Esophagus (tissue), 2 donors: ENCODE results near the gene FAM83C. TPM values are rescaled to one million over a fixed set of nuclear protein-coding genes. Genes with fewer than 3 reads are reported as not detected.

Experiments
- H3K27ac ChIP-seq, 2 donors: one replicate each; pipeline ENCODE4 v1.5.1; 2013; ENCODE audit warnings: low read depth in 2 of 2, mild to moderate bottlenecking in 2 of 2, inconsistent platforms in 1 of 2, low read length in 1 of 2, moderate library complexity in 1 of 2
- H3K27me3 ChIP-seq, 2 donors: one replicate each; pipeline ENCODE4 v1.6.1; 2013; ENCODE audit warnings: low read length in 2 of 2, control low read depth in 1 of 2, mild to moderate bottlenecking in 1 of 2; ENCODE audit not compliant: insufficient read depth in 2 of 2, control insufficient read depth in 1 of 2
- H3K36me3 ChIP-seq, 2 donors: one replicate each; pipeline ENCODE4 v1.6.1; 2013; ENCODE audit warnings: low read length in 1 of 2; ENCODE audit not compliant: control insufficient read depth in 2 of 2, insufficient read depth in 2 of 2
- H3K4me1 ChIP-seq, 2 donors: one replicate each; pipeline ENCODE4 v1.6.1; 2013; ENCODE audit warnings: low read length in 1 of 2; ENCODE audit not compliant: control insufficient read depth in 2 of 2, insufficient read depth in 2 of 2
- H3K4me3 ChIP-seq, 2 donors: one replicate each; pipeline ENCODE4 v1.5.1; 2013; ENCODE audit warnings: low read length in 2 of 2, mild to moderate bottlenecking in 2 of 2, low read depth in 1 of 2, moderate library complexity in 1 of 2
- H3K9me3 ChIP-seq, 2 donors: one replicate each; pipeline ENCODE4 v1.6.1; 2013; ENCODE audit warnings: mild to moderate bottlenecking in 2 of 2, low read depth in 1 of 2, low read length in 1 of 2, moderate library complexity in 1 of 2; ENCODE audit not compliant: control insufficient read depth in 2 of 2, insufficient read depth in 1 of 2
- WGBS, 2 donors: extraction: QIAGEN DNeasy Blood & Tissue Kit; methylation state at CpG; one replicate each; pipeline ENCODE4 v1.1.7; 2013; 5-methylcytosine and 5-hydroxymethylcytosine counted together
- polyA plus RNA-seq, 2 donors: library from polyadenylated mRNA; stranded (reverse); fragments of 200-250 nt; gene quantifications; one replicate each; pipeline ENCODE4 v1.2.3, GENCODE V29; 2013
- donor health status: healthy with polysubstance abuse.
- donor health status: Bipolar disorder and iron deficiency.

FAM83C gene
- 10 to 100 TPM; 32.3 to 35.9 TPM for polyA plus RNA-seq

- Histone ChIP-seq H3K27ac (peak within 1 kb of the TSS; percentile 64 to 83), H3K36me3 (peaks cover 0 to 7% of the 10 kb centered on the region in 2 donors), H3K4me3 (peak within 1 kb of the TSS; percentile 33 to 59), H3K4me1 (peaks cover 0 to 16% of the 10 kb centered on the region in 2 donors), H3K9me3 (no peaks in the 10 kb centered on the region), H3K27me3 (no peaks in the 10 kb centered on the region)
- 50 to 58% methylated on average over 38 to 40 of the region's 40 CpGs for WGBS, 2 donors
Measured at GRCh38 chr20:35291654-35292503, at the start of gene FAM83C. TSS of gene FAM83C (minus strand) at chr20:35292425. CDS start at chr20:35292304, 121 bp downstream.

GRCh38 chr20:35341366-35342028 is 49.3 kb upstream of the FAM83C start:
- H3K27ac ChIP-seq: no peak overlapping the region
- no peaks in the 10 kb centered on the region for H3K27me3 ChIP-seq
- no peaks in the 10 kb centered on the region for H3K4me1 ChIP-seq
- H3K36me3 ChIP-seq: peaks cover 6% of the 10 kb centered on the region in 2 donors
- H3K4me3 ChIP-seq: no peak overlapping the region
- 64 to 70% methylated on average over 4 of the region's 4 CpGs for WGBS, 2 donors
- H3K9me3 ChIP-seq: no peaks in the 10 kb centered on the region

DNA sequence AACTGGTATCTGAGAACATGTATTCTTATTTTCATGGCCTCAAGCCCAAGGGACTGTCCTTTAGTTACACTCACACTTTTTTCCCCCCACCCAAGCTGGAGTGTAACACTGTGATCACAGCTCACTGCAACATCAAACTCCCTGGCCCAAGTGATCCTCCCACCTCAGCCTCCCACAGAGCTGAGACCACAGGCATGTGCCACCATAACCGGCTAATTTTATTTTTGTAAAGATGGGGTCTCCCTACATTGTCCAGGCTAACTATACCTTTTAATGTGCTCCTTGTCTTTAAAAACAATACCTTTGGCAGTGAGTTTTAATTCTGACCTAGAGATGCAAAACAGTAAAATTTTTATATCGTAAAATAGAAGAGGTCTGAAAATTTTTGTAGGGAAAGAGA is 48.2 kb upstream of the FAM83C start:
- no peaks in the 10 kb centered on the region for H3K9me3 ChIP-seq
- no peak overlapping the region for H3K27ac ChIP-seq
- 97 to 100% methylated on average over 2 of the region's 2 CpGs for WGBS, 2 donors

GRCh38 chr20:35339636-35340035 is 47.4 kb upstream of the FAM83C start:
- H3K27ac ChIP-seq: no peak overlapping the region
- H3K4me3 ChIP-seq: no peak overlapping the region
- H3K9me3 ChIP-seq: no peaks in the 10 kb centered on the region
- no peaks in the 10 kb centered on the region for H3K27me3 ChIP-seq
- H3K36me3 ChIP-seq: no peaks in the 10 kb centered on the region
- WGBS, 2 donors: 85 to 94% methylated on average over 1 of the region's 1 CpG
- H3K4me1 ChIP-seq: no peaks in the 10 kb centered on the region

More for the DNA sequence above, 48.2 kb upstream of the FAM83C start:
- no peaks in the 10 kb centered on the region for H3K27me3 ChIP-seq
- no peak overlapping the region for H3K4me3 ChIP-seq
- peaks cover 0 to 2% of the 10 kb centered on the region in 2 donors for H3K36me3 ChIP-seq
- no peaks in the 10 kb centered on the region for H3K4me1 ChIP-seq

DNA sequence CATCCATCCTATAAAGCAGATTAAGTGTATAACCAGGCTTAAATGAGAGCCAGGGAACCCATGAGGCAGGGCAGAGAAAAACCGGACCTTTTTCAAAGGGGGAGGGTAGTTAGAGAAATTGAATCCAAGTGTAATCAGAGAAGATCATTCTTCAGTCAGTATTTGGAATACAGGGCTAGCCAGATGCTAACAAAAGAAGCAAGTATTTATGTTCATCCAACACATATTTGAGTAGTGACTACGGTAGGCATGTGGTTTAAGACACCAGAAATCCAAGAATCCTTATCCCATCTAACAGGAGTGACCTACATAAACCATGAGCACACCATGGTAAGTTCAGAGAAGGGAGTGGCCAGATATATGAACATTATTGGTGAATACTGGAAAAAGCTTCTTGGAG is 46.8 kb upstream of the FAM83C start:
- no peak overlapping the region for H3K27ac ChIP-seq
- no peaks in the 10 kb centered on the region for H3K9me3 ChIP-seq
- no peaks in the 10 kb centered on the region for H3K4me1 ChIP-seq
- no peak overlapping the region for H3K4me3 ChIP-seq
- 66 to 68% methylated on average over 2 of the region's 2 CpGs for WGBS, 2 donors
- H3K36me3 ChIP-seq: no peaks in the 10 kb centered on the region
- no peaks in the 10 kb centered on the region for H3K27me3 ChIP-seq

- no peaks in the 10 kb centered on the region for H3K9me3 ChIP-seq
- H3K4me3 ChIP-seq: no peak overlapping the region
- no peak overlapping the region for H3K27ac ChIP-seq
- no peaks in the 10 kb centered on the region for H3K27me3 ChIP-seq
- 69 to 73% methylated on average over 5 of the region's 5 CpGs for WGBS, 2 donors
- no peaks in the 10 kb centered on the region for H3K36me3 ChIP-seq
- no peaks in the 10 kb centered on the region for H3K4me1 ChIP-seq
Measured at GRCh38 chr20:35334311-35335101, 42.3 kb upstream of the FAM83C start.

DNA sequence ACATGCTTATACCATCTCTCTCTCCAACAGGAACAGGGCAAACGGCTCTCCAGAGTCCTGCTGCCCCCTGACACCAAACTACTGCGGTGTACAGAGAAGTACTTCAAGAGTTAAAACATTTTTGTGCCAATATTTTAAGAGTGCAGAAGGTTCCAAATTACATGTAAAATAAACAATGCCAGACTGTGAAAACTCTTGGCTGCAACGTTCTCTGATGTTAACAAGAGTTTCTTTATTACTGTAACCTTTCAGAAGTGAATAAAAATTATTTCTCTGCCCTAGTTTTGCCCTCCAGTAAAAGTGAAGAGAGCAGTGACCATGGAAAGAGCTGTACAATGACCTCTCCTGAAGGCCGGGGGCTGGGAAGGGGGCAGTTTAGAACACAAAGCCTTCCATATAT is 41.4 kb upstream of the FAM83C start:
- peaks cover 0 to 4% of the 10 kb centered on the region in 2 donors for H3K4me1 ChIP-seq

DNA sequence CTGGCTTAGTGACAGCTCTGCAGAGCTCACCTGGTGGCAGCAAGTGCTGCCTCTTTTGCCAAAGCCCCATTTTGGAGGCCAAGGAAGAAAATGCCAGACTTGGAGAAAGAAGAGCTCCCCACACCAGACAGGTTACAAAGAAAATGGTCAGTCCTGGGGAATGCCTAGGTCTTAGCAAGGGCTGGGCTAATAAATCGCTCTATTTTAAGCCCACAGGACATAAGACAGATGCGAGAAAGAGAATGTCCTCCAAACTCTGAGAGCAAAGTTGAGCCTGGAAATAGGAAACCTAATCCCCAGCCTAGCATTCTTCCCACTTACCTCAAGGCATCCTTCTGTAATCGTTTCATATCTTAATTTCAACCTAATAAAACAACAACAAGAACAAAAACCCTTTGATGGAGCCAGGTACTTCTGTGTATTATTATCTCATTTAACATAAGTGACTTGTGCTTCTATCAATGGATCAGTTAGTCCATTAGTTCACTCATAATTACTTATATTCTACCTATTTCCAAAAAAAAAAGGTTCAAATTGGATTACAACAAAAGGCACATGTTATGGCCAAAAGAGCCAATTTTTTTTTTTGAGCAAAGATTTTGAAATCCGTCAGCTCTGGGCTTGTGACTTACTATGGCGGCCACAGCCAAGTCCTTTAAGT is 40.4 kb upstream of the FAM83C start:
- Histone ChIP-seq H3K27me3 (no peaks in the 10 kb centered on the region), H3K27ac (no peak overlapping the region), H3K9me3 (no peaks in the 10 kb centered on the region), H3K4me3 (no peak overlapping the region), H3K4me1 (peaks cover 0 to 4% of the 10 kb centered on the region in 2 donors), H3K36me3 (no peaks in the 10 kb centered on the region)
- WGBS, 2 donors: 82 to 88% methylated on average over 5 of the region's 5 CpGs

More for the DNA sequence above, 41.4 kb upstream of the FAM83C start:
- Histone ChIP-seq H3K36me3 (no peaks in the 10 kb centered on the region), H3K4me3 (no peak overlapping the region), H3K9me3 (no peaks in the 10 kb centered on the region), H3K27ac (no peak overlapping the region), H3K27me3 (no peaks in the 10 kb centered on the region)
- whole genome bisulfite sequencing, 2 donors: 46 to 55% methylated on average over 4 of the region's 4 CpGs
